ENCODE results near the gene CES2. TPM values are rescaled to one million over a fixed set of nuclear protein-coding genes. Genes with fewer than 3 reads are reported as not detected.

CES2 gene
- polyA plus RNA-seq, 2 of the 4 experiments (the other 2 are of a cell fraction), result 20.3 to 20.4 TPM

GRCh38 chr16:66983033-66983432, 47.7 kb downstream of the CES2 start:
- DNase-seq (ENCODE audit: low read depth in 1 of 2, low spot score in 1 of 2), result no peak
- no peak overlapping the region for H3K4me3 ChIP-seq
- peaks cover 4% of the 10 kb centered on the region; the same call in 1 of the 3 replicates for H3K4me1 ChIP-seq
- 66% methylated on average over 9 of the region's 9 CpGs for WGBS (ENCODE audit: missing lambda C conversion rate)
- no peaks in the 10 kb centered on the region for H3K9me3 ChIP-seq
- no peak overlapping the region for H3K27ac ChIP-seq
- H3K4me2 ChIP-seq, result no peak overlapping the region
- ChIA-PET POLR2A (no interaction called here), CTCF (interaction anchor here (0.8 to 2.6 kb wide), 14 partner anchors 8 to 204 kb away, joined by 3 to 10 read pairs (median 4); partner anchors contain the start of genes FBXL8, NOL3 and TRADD)
- TF ChIP-seq CEBPB (IDR thresholded peaks at IDR 0.05), result no peak
- no peak for ATAC-seq
- FAIRE-seq, result no peak

- ATAC-seq (no peak; a peak in 1 of 6 replicates), FAIRE-seq (no peak), DNase-seq (ENCODE audit: low read depth in 1 of 2, low spot score in 1 of 2) (no peak)
- ChIA-PET CTCF (interaction anchor here (0.9 to 2.6 kb wide), 8 partner anchors 9 to 200 kb away, joined by 3 to 11 read pairs (median 6); no protein-coding TSS in a partner anchor), POLR2A (no interaction called here)
- Histone ChIP-seq H3K4me3 (no peak overlapping the region), H3K4me1 (peaks cover 4% of the 10 kb centered on the region; the same call in 1 of the 3 replicates), H3K27ac (no peak overlapping the region), H3K4me2 (no peak overlapping the region), H3K9me3 (no peaks in the 10 kb centered on the region)
- no peak for TF ChIP-seq HEYL (CRISPR knock-in tag; IDR thresholded peaks at IDR 0.05)
- TF ChIP-seq CHD2 (IDR thresholded peaks at IDR 0.05; ENCODE audit: low read length, partially characterized antibody), result no peak
- TF ChIP-seq RFX5 (IDR thresholded peaks at IDR 0.05), result no peak
- TF ChIP-seq ZFP36 (IDR thresholded peaks at IDR 0.05; ENCODE audit: borderline replicate concordance, partially characterized antibody), result no peak
- TF ChIP-seq RARB (CRISPR knock-in tag; IDR thresholded peaks at IDR 0.05), result no peak
- no peak for TF ChIP-seq ESRRA (IDR thresholded peaks at IDR 0.05; ENCODE audit: borderline replicate concordance, low read length)
- TF ChIP-seq RCOR1 (IDR thresholded peaks at IDR 0.05; ENCODE audit: low read depth, low read length), result no peak
- TF ChIP-seq HES2 (IDR thresholded peaks at IDR 0.05), result no peak
- TF ChIP-seq BHLHE40 (IDR thresholded peaks at IDR 0.05; ENCODE audit: low read depth, low read length), result no peak
- no peak for TF ChIP-seq CTCF (IDR thresholded peaks at IDR 0.05)
- no peak for TF ChIP-seq SREBF2 (IDR thresholded peaks at IDR 0.05)
- TF ChIP-seq CBX2 (IDR thresholded peaks at IDR 0.05; ENCODE audit: borderline replicate concordance, low read depth), result no peak
- TF ChIP-seq, protein P1, sequence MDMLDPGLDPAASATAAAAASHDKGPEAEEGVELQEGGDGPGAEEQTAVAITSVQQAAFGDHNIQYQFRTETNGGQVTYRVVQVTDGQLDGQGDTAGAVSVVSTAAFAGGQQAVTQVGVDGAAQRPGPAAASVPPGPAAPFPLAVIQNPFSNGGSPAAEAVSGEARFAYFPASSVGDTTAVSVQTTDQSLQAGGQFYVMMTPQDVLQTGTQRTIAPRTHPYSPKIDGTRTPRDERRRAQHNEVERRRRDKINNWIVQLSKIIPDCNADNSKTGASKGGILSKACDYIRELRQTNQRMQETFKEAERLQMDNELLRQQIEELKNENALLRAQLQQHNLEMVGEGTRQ (IDR thresholded peaks at IDR 0.05), result no peak
- TF ChIP-seq PHF8 (IDR thresholded peaks at IDR 0.05; ENCODE audit: borderline replicate concordance, low read depth), result no peak
- no peak for TF ChIP-seq TP53 (CRISPR knock-in tag; IDR thresholded peaks at IDR 0.05)
- TF ChIP-seq NFE2L2 (conservative IDR thresholded peaks at IDR 0.05; ENCODE audit: low read length), result no peak
- no peak for TF ChIP-seq MAZ (IDR thresholded peaks at IDR 0.05; ENCODE audit: borderline replicate concordance, low read depth, low read length)
- TF ChIP-seq, protein P2, sequence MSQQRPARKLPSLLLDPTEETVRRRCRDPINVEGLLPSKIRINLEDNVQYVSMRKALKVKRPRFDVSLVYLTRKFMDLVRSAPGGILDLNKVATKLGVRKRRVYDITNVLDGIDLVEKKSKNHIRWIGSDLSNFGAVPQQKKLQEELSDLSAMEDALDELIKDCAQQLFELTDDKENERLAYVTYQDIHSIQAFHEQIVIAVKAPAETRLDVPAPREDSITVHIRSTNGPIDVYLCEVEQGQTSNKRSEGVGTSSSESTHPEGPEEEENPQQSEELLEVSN (IDR thresholded peaks at IDR 0.05; ENCODE audit: borderline replicate concordance, low read depth), result no peak
- 74% methylated on average over 4 of the region's 4 CpGs for WGBS (ENCODE audit: missing lambda C conversion rate)
Measured at GRCh38 chr16:66984892-66985311, 49.6 kb downstream of the CES2 start.

DNA sequence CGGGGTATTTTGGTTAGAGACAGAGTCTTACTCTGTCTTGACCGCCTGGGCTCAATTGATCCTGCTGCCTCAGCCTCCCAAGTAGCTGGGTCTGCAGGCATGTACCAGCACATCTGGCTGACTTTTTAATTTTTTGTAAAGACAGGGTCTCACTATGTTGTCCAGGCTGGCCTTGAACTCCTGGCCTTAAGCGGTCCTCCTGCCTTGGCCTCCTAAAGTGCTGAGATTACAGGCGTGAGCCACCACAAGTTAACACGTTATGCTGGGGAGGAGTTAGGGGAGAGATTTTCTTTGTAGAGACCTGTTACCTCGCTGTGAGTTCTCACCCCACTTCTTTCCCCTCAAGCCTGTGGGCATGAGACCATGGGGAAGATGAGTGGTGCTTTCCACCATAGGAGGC, 51.2 kb downstream of the CES2 start:
- ChIA-PET POLR2A (no interaction called here), CTCF (interaction anchor here (1.1 to 9.5 kb wide), 6 partner anchors 7 to 198 kb away, joined by 3 to 68 read pairs (median 6); no protein-coding TSS in a partner anchor)
- H3K27ac ChIP-seq, result no peak overlapping the region; a peak in 1 of 6 replicates
- no peak overlapping the region for H3K4me2 ChIP-seq
- H3K4me3 ChIP-seq, result no peak overlapping the region
- no peak for DNase-seq (ENCODE audit: low read depth in 1 of 2, low spot score in 1 of 2)
- peaks cover 4% of the 10 kb centered on the region; the same call in 1 of the 3 replicates for H3K4me1 ChIP-seq
- ATAC-seq, result no peak
- no peak for FAIRE-seq
- WGBS (ENCODE audit: missing lambda C conversion rate), result 93% methylated on average over 6 of the region's 6 CpGs
- no peaks in the 10 kb centered on the region for H3K9me3 ChIP-seq
- TF ChIP-seq NFE2L2 (conservative IDR thresholded peaks at IDR 0.05; ENCODE audit: low read length), result no peak
- no peak for TF ChIP-seq ZFP36 (IDR thresholded peaks at IDR 0.05; ENCODE audit: borderline replicate concordance, partially characterized antibody)
- TF ChIP-seq MAFK (IDR thresholded peaks at IDR 0.05; ENCODE audit: partially characterized antibody), result no peak
- no peak for TF ChIP-seq ELK1 (IDR thresholded peaks at IDR 0.05; ENCODE audit: low read depth, low read length)
- TF ChIP-seq BCL3 (IDR thresholded peaks at IDR 0.05), result no peak
- TF ChIP-seq ZC3H11A (IDR thresholded peaks at IDR 0.05), result no peak
- TF ChIP-seq ZSCAN20 (CRISPR knock-in tag; IDR thresholded peaks at IDR 0.05), result no peak
- TF ChIP-seq CBX2 (IDR thresholded peaks at IDR 0.05; ENCODE audit: borderline replicate concordance, low read depth), result no peak
- TF ChIP-seq RFX5 (IDR thresholded peaks at IDR 0.05), result no peak
- TF ChIP-seq TP53 (CRISPR knock-in tag; IDR thresholded peaks at IDR 0.05), result no peak
- TF ChIP-seq HOXB13 (CRISPR knock-in tag; IDR thresholded peaks at IDR 0.05; ENCODE audit: low read depth), result no peak
- TF ChIP-seq ZNF302 (CRISPR knock-in tag; IDR thresholded peaks at IDR 0.05), result no peak
- TF ChIP-seq FOXS1 (CRISPR knock-in tag; IDR thresholded peaks at IDR 0.05), result no peak
